Measurements from ENCODE around the gene HAVCR2. TPM values are rescaled to one million over a fixed set of nuclear protein-coding genes. Genes with fewer than 3 reads are reported as not detected.

The HAVCR2 gene
- total and polyA plus RNA-seq, 9 of the 15 experiments (the other 6 are each of a cell fraction or from before 2014, with no cell fraction given), result 0.04 to 0.11 (median 0.06) TPM; not detected in 5

DNA sequence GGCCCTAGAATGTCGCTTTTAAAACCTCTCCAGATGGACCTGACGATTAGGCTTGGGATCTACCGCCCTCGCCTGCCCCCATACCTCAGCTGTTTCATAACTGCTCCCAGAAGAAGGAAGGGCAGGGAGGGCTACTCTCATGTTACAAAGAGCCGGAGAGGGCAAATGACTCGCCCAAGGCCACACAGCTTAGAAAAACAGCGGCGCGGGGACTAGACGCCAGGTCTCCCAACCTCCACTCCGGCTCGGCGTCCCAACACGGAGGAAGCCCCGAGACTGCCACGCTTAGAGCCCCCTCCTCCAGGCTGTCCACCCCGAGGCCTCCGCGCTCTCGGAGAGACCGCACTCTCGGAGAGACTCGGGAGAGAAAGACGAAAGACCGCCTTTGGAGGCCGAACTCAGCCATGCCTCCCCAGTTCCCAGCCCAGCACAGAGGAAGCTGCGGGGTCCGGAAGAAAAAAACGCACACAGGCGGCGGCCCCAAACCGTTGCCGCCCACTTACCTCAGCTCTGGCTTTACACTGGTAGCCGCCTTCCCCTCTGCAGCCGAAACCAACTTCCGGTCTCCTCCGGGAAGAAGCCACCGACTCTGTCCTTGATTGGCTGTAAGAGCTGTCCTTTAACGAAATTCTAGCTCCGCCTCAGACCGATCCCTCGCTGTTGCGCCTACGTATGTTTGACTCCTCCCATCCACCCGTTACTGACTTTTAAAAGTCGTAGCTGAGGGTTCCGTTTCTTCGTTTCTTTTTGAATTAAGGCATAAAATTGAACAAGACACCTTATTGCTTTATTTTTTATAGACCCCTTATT, 33.7 kb upstream of the HAVCR2 start, which contains the start of gene MED7 (continued):
- TF ChIP-seq HMGN3 (IDR thresholded peaks at IDR 0.05; ENCODE audit: borderline replicate concordance, extremely low read depth, insufficient read length, low read depth, low read length), result no peak
- no peak for TF ChIP-seq ZBTB9 (CRISPR knock-in tag; IDR thresholded peaks at IDR 0.05)
- TF ChIP-seq ZNF384 (IDR thresholded peaks at IDR 0.05; ENCODE audit: low read depth, low read length), result peak; percentile 81
- TF ChIP-seq SRSF7 (optimal IDR thresholded peaks at IDR 0.05; ENCODE audit: low read depth, low read length), result no peak
- no peak for TF ChIP-seq ZNF121 (CRISPR knock-in tag; conservative IDR thresholded peaks at IDR 0.05)
- TF ChIP-seq POLR2G (IDR thresholded peaks at IDR 0.05; ENCODE audit: low read depth, low read length), result peak; percentile 95
- TF ChIP-seq CBX5 (IDR thresholded peaks at IDR 0.05; ENCODE audit: borderline replicate concordance, low read depth), result no peak
- TF ChIP-seq LCOR (CRISPR knock-in tag; IDR thresholded peaks at IDR 0.05), result no peak; the same call in 1 of the 2 replicates
- TF ChIP-seq ZNF124 (CRISPR knock-in tag; IDR thresholded peaks at IDR 0.05), result no peak
- TF ChIP-seq PTBP1 (IDR thresholded peaks at IDR 0.05; ENCODE audit: low read depth, low read length), result no peak
- no peak for TF ChIP-seq ZNF324 (CRISPR knock-in tag; IDR thresholded peaks at IDR 0.05)
- TF ChIP-seq ZNF586 (CRISPR knock-in tag; conservative IDR thresholded peaks at IDR 0.05), result no peak
- TF ChIP-seq SRSF9 (IDR thresholded peaks at IDR 0.05; ENCODE audit: borderline replicate concordance, low read depth, low read length), result no peak
- no peak for TF ChIP-seq BHLHE40 (IDR thresholded peaks at IDR 0.05; ENCODE audit: low read length)
- TF ChIP-seq CBFB (CRISPR knock-in tag; IDR thresholded peaks at IDR 0.05), result no peak
- TF ChIP-seq SMARCB1 (IDR thresholded peaks at IDR 0.05; ENCODE audit: insufficient read length, low read depth), result no peak
- no peak for TF ChIP-seq ZNF3 (CRISPR knock-in tag; IDR thresholded peaks at IDR 0.05)
- no peak for TF ChIP-seq ZKSCAN3 (CRISPR knock-in tag; IDR thresholded peaks at IDR 0.05)
- TF ChIP-seq, protein P1, sequence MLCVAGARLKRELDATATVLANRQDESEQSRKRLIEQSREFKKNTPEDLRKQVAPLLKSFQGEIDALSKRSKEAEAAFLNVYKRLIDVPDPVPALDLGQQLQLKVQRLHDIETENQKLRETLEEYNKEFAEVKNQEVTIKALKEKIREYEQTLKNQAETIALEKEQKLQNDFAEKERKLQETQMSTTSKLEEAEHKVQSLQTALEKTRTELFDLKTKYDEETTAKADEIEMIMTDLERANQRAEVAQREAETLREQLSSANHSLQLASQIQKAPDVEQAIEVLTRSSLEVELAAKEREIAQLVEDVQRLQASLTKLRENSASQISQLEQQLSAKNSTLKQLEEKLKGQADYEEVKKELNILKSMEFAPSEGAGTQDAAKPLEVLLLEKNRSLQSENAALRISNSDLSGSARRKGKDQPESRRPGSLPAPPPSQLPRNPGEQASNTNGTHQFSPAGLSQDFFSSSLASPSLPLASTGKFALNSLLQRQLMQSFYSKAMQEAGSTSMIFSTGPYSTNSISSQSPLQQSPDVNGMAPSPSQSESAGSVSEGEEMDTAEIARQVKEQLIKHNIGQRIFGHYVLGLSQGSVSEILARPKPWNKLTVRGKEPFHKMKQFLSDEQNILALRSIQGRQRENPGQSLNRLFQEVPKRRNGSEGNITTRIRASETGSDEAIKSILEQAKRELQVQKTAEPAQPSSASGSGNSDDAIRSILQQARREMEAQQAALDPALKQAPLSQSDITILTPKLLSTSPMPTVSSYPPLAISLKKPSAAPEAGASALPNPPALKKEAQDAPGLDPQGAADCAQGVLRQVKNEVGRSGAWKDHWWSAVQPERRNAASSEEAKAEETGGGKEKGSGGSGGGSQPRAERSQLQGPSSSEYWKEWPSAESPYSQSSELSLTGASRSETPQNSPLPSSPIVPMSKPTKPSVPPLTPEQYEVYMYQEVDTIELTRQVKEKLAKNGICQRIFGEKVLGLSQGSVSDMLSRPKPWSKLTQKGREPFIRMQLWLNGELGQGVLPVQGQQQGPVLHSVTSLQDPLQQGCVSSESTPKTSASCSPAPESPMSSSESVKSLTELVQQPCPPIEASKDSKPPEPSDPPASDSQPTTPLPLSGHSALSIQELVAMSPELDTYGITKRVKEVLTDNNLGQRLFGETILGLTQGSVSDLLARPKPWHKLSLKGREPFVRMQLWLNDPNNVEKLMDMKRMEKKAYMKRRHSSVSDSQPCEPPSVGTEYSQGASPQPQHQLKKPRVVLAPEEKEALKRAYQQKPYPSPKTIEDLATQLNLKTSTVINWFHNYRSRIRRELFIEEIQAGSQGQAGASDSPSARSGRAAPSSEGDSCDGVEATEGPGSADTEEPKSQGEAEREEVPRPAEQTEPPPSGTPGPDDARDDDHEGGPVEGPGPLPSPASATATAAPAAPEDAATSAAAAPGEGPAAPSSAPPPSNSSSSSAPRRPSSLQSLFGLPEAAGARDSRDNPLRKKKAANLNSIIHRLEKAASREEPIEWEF (CRISPR knock-in tag; IDR thresholded peaks at IDR 0.05), result no peak
- no peak for TF ChIP-seq JUNB (CRISPR knock-in tag; conservative IDR thresholded peaks at IDR 0.05)
- TF ChIP-seq, protein P2, sequence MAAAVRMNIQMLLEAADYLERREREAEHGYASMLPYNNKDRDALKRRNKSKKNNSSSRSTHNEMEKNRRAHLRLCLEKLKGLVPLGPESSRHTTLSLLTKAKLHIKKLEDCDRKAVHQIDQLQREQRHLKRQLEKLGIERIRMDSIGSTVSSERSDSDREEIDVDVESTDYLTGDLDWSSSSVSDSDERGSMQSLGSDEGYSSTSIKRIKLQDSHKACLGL (CRISPR knock-in tag; IDR thresholded peaks at IDR 0.05; ENCODE audit: borderline replicate concordance, poor library complexity, severe bottlenecking), result no peak
- no peak for TF ChIP-seq CTBP1 (IDR thresholded peaks at IDR 0.05; ENCODE audit: borderline replicate concordance)
- TF ChIP-seq RUNX1 (IDR thresholded peaks at IDR 0.05; ENCODE audit: low read depth), result no peak

All from K562 (cell line).